Activated T-helper 2 cell treated with anti-CD3 and anti-CD28 coated beads, Interferon-gamma antibody, Interleukin-2, Interleukin-4, amounts not matched to agents 10 μg/mL and 5 μg/mL and 100 μg/mL, durations not matched to agents 14 hours and 24 hours and 36 hours (primary cell): ENCODE data around the gene RARB. TPM values are rescaled to one million over a fixed set of nuclear protein-coding genes. Genes with fewer than 3 reads are reported as not detected.

ENCODE experiments used
- DNase-seq: peaks from one replicate; pipeline ENCODE4 v3.0.0; 2021; ENCODE audit warnings: low spot score
- H3K27ac Mint-ChIP-seq: one replicate; pipeline ENCODE4 v1.8.0; 2021; ENCODE audit warnings: mixed read lengths
- H3K27me3 Mint-ChIP-seq: one replicate; pipeline ENCODE4 v1.8.0; 2021; ENCODE audit warnings: low read depth, mixed read lengths
- H3K36me3 Mint-ChIP-seq: one replicate; pipeline ENCODE4 v1.8.0; 2021; ENCODE audit warnings: low read depth, mixed read lengths
- H3K4me1 Mint-ChIP-seq: one replicate; pipeline ENCODE4 v1.8.0; 2021; ENCODE audit warnings: low read depth, mixed read lengths
- H3K4me3 Mint-ChIP-seq: one replicate; pipeline ENCODE4 v1.8.0; 2021; ENCODE audit warnings: low read depth, mild to moderate bottlenecking, moderate library complexity, mixed read lengths
- H3K9me3 Mint-ChIP-seq: one replicate; pipeline ENCODE4 v1.8.0; 2021; ENCODE audit warnings: mixed read lengths
- intact Hi-C: fragments of 100-400 bp; cut with micrococcal nuclease; formaldehyde crosslinking; loops from one replicate; pipeline ENCODE4 v1.15.1; 2023
- total RNA-seq: library from RNA; stranded (reverse); gene quantifications from 2 replicates; pipeline ENCODE4 v1.2.3, GENCODE V29; 2022

Gene RARB
- total RNA-seq, 1 donor from 2014 or later, result not detected

DNA sequence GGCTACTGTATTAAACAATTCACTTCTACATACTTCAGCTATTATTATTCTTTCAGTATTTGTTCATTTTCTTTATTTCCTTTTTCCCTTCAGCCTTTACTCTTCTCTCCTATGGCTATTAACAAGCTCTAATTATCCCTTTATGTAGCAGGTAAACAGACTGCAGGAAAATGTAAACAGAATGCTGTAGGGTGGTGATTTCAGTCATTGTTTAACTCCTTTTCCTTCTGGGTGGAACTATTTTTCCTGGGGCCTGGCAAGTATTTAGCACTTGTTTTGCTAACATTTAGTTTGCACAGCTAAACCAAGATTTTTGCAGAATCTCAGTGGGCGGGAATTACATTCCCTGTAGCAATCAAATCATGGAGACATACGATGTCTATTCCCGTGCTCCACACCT, 14.4 kb downstream of the RARB start:
- no peak for DNase-seq
- H3K4me1 Mint-ChIP-seq, result no peaks in the 10 kb centered on the region
- H3K36me3 Mint-ChIP-seq, result no peaks in the 10 kb centered on the region
- no peak overlapping the region for H3K27ac Mint-ChIP-seq
- intact Hi-C loops, result no loop called here
- no peak overlapping the region for H3K4me3 Mint-ChIP-seq
- H3K9me3 Mint-ChIP-seq, result no peaks in the 10 kb centered on the region
- H3K27me3 Mint-ChIP-seq, result peaks cover under 1% of the 10 kb centered on the region

DNA sequence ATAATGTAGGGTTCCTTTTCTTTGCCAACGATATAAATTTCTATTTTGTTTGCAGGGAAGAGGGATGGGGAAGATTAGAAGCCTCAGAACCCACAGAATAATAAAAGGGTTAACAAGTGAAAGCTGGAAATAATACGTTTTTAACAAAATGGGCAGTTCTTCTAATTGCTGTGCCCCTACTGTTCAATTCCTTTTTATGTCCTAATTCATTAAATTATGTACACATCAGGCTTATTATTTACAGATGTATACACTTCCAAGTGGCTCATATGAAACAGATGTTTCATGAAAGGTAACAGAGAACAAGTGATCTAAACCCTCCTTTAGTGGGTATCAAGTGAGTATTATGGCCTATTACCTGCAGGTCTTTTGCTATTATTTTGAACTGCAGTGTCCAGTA, 16.2 kb downstream of the RARB start:
- Mint-ChIP-seq H3K36me3 (no peaks in the 10 kb centered on the region), H3K4me1 (no peaks in the 10 kb centered on the region), H3K4me3 (no peak overlapping the region), H3K9me3 (no peaks in the 10 kb centered on the region), H3K27ac (no peak overlapping the region), H3K27me3 (peaks cover 2% of the 10 kb centered on the region)
- intact Hi-C loops, result no loop called here
- DNase-seq, result no peak

DNA sequence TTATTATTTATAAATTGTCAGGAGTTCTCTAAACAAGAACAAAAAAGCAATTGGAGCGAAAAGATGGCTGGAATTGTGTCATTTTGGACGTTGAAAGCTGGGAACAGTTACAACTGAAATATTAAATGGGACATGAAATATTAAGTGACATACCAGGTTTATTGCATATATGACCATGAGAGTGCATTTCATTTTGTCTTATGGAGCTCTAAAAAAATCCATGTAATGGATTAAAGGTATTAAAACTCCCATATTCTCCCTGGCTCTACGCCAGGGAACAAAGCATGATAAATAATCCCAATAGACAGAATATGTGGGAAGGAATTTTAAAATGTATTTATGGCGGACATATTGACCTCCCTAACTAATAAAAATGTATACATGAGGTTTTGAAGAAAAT, 17.7 kb downstream of the RARB start:
- no peak overlapping the region for H3K4me3 Mint-ChIP-seq
- peaks cover 2% of the 10 kb centered on the region for H3K27me3 Mint-ChIP-seq
- no peak for DNase-seq
- H3K36me3 Mint-ChIP-seq, result no peaks in the 10 kb centered on the region
- H3K4me1 Mint-ChIP-seq, result no peaks in the 10 kb centered on the region
- intact Hi-C loops, result no loop called here
- no peaks in the 10 kb centered on the region for H3K9me3 Mint-ChIP-seq
- no peak overlapping the region for H3K27ac Mint-ChIP-seq

DNA sequence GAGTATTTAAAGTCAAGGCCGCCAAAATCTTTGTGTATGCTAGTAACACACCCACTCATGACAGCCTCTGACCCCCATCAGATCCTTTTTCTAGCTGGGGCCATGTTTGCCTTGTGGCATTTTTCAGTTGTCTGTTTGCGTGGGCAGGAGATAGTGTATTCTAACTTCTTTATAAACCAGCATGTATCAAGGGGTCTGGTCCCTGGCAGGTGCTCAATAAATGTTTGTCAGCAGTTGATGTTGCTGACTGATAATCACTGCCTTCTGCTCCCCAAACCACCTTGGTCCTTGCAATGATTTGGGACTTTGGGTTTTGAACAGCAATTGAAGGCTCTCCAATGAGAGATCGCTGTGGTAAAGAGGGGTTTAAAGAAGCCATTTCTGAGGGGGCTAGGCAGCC, 19.2 kb downstream of the RARB start:
- H3K9me3 Mint-ChIP-seq, result no peaks in the 10 kb centered on the region
- H3K4me3 Mint-ChIP-seq, result no peak overlapping the region
- H3K36me3 Mint-ChIP-seq, result no peaks in the 10 kb centered on the region
- intact Hi-C loops, result no loop called here
- no peak overlapping the region for H3K27ac Mint-ChIP-seq
- peaks cover 2% of the 10 kb centered on the region for H3K27me3 Mint-ChIP-seq
- DNase-seq, result no peak
- no peaks in the 10 kb centered on the region for H3K4me1 Mint-ChIP-seq

DNA sequence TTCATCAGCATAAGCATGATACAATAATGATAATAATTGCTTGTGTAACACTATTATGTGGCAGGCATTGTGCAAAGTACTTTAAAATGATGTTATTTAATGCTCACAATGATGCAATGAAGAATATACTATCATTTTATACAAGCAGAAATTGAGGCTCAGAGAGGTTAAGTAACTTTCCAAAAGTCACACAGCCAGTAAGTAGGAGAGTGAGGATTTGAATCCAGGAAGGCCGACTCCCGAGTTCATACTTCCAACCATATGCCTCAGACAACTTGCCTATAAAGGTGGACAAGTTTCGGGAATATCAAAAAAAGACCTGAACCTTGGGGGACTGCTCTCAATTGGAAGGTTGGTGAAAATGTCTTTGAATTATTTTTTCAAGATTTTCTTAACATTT, 19.9 kb downstream of the RARB start:
- intact Hi-C loops, result no loop called here
- Mint-ChIP-seq H3K27me3 (peaks cover 2% of the 10 kb centered on the region), H3K36me3 (no peaks in the 10 kb centered on the region), H3K27ac (no peak overlapping the region), H3K4me3 (no peak overlapping the region), H3K9me3 (no peaks in the 10 kb centered on the region), H3K4me1 (no peaks in the 10 kb centered on the region)
- DNase-seq, result no peak

DNA sequence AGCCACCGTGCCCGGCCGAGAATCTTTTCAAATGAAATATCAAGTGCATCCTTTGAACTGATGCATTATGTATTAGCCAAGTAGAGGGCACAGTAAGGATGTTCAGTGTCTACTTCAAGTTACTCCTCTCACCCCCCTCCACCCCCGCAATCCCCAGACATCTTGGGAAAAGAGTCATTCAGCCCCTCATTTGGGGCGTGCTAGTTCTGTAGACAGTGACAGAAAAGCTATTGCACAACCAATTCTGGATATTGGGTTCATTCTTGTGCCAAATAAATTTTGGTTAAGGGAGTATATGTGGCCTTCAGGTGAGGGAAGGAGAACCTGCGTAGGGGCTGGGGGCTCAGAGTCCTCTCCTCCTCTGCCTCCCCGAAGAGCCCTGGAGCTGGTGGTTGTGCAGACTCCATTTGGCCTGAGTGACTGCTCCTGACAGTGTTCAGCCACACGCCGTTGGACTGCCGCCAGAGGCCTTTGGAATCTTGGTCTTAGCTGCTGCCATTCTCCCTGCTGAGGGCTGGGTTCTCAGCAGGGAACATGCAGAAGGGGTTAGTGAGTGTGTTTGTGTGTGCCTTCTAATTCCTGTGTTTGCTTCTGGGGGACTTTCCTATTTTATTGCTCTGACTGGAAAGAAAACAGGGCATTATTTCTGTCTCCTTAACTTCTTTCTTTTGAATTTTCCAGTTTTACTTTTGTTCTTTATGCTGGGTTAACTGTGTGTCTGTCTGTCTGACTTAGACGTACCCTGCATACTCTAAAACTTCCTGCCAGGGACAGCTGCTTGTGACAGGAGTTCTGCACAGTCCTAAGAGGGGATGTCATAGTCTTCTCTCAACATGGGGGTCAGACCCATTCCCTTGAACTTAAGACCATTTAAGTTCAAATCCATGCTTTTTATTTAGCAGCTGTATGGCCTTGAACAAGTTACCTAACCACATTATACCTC, 21.0 kb downstream of the RARB start:
- no peaks in the 10 kb centered on the region for H3K36me3 Mint-ChIP-seq
- no peaks in the 10 kb centered on the region for H3K4me1 Mint-ChIP-seq
- no peaks in the 10 kb centered on the region for H3K9me3 Mint-ChIP-seq
- H3K4me3 Mint-ChIP-seq, result no peak overlapping the region
- peaks cover 2% of the 10 kb centered on the region for H3K27me3 Mint-ChIP-seq
- no peak for DNase-seq
- intact Hi-C loops, result no loop called here
- H3K27ac Mint-ChIP-seq, result no peak overlapping the region

DNA sequence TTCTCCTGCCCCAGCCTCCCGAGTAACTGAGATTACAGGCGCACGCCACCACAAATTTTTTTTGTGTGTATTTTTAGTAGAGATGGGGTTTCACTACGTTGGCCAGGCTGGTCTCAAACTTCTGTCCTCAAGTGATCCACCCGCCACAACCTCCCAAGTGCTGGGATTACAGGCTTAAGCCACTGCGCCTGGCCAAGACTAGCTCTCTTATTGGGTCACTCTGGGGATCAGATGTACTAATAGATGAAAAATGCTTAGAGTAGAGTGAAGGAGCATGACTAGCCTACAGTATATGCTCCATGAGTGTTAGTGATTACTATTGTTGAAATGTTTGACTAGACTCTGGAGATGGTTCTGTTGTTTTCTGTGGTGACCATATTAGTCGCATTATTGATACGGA, 21.8 kb downstream of the RARB start:
- DNase-seq, result no peak
- intact Hi-C loops, result no loop called here
- no peak overlapping the region for H3K27ac Mint-ChIP-seq
- H3K27me3 Mint-ChIP-seq, result peaks cover 2% of the 10 kb centered on the region
- H3K9me3 Mint-ChIP-seq, result no peaks in the 10 kb centered on the region
- H3K4me1 Mint-ChIP-seq, result no peaks in the 10 kb centered on the region
- H3K4me3 Mint-ChIP-seq, result no peak overlapping the region
- H3K36me3 Mint-ChIP-seq, result no peaks in the 10 kb centered on the region

DNA sequence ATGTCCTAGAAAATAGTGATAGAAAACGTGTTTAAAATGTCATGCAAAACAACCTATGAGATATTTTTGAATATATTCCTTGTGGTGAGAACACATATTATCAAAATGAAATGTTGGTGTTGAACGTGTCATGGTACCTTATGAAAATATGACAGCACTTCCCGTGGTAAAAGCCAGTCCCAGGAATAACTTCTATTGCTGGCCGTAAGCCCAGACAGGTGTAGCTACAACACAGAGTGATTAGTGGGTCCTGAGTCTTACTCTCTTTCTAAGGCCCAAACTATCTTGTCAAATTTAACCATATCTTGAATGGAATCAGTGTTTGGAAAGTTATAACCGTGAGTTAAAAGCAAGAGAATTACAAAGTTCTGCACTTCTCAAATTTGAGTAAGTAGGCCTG, 24.1 kb downstream of the RARB start:
- DNase-seq, result no peak
- Mint-ChIP-seq H3K4me3 (no peak overlapping the region), H3K36me3 (no peaks in the 10 kb centered on the region), H3K4me1 (no peaks in the 10 kb centered on the region), H3K27me3 (peaks cover 2% of the 10 kb centered on the region), H3K27ac (no peak overlapping the region), H3K9me3 (no peaks in the 10 kb centered on the region)
- intact Hi-C loops, result no loop called here

DNA sequence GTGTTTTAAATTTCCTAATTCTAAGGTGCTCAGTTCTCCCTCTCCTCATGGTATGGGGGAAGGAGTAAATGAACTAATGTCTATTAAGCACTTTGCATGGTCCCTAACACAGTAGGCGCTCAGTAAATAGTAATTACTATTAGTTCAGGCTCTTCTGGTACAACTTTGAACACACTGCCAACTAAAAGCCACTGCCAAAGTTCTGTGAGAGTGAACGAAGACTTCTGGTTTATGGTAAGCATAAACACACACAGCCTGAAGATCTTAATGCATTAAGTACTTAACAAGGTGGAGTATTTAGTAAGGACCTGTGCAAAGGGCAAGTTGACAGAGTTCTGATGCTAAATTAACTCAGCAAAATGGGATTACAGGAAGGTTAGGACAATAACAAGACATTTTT, 24.7 kb downstream of the RARB start:
- no peaks in the 10 kb centered on the region for H3K4me1 Mint-ChIP-seq

DNA sequence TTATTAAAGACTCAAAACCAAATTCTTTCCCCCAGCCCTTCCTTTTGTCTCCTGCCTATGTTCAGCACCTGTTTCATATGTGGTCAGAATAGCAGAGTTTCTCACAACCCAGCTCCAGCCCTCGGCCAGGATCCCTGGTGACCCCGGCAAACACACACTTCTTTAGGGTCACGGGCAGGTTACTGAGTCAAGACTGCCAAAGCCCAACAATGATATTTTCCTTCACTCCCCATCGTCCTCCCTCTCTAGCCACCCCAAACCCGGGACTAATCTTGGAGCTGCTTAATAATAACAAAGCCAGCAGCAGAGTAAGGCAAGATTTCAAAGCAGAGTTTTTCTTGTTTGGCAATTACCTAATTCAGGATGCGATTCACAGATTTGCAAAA, 25.5 kb downstream of the RARB start:
- H3K4me1 Mint-ChIP-seq, result no peaks in the 10 kb centered on the region
- no peaks in the 10 kb centered on the region for H3K9me3 Mint-ChIP-seq
- H3K4me3 Mint-ChIP-seq, result no peak overlapping the region
- no peak overlapping the region for H3K27ac Mint-ChIP-seq
- no peaks in the 10 kb centered on the region for H3K36me3 Mint-ChIP-seq
- H3K27me3 Mint-ChIP-seq, result peaks cover 3% of the 10 kb centered on the region
- DNase-seq, result no peak
- intact Hi-C loops, result no loop called here

More for the DNA sequence above, 24.7 kb downstream of the RARB start:
- DNase-seq, result no peak
- H3K9me3 Mint-ChIP-seq, result no peaks in the 10 kb centered on the region
- H3K36me3 Mint-ChIP-seq, result no peaks in the 10 kb centered on the region
- H3K4me3 Mint-ChIP-seq, result no peak overlapping the region
- no peak overlapping the region for H3K27ac Mint-ChIP-seq
- H3K27me3 Mint-ChIP-seq, result peaks cover 2% of the 10 kb centered on the region
- intact Hi-C loops, result no loop called here

DNA sequence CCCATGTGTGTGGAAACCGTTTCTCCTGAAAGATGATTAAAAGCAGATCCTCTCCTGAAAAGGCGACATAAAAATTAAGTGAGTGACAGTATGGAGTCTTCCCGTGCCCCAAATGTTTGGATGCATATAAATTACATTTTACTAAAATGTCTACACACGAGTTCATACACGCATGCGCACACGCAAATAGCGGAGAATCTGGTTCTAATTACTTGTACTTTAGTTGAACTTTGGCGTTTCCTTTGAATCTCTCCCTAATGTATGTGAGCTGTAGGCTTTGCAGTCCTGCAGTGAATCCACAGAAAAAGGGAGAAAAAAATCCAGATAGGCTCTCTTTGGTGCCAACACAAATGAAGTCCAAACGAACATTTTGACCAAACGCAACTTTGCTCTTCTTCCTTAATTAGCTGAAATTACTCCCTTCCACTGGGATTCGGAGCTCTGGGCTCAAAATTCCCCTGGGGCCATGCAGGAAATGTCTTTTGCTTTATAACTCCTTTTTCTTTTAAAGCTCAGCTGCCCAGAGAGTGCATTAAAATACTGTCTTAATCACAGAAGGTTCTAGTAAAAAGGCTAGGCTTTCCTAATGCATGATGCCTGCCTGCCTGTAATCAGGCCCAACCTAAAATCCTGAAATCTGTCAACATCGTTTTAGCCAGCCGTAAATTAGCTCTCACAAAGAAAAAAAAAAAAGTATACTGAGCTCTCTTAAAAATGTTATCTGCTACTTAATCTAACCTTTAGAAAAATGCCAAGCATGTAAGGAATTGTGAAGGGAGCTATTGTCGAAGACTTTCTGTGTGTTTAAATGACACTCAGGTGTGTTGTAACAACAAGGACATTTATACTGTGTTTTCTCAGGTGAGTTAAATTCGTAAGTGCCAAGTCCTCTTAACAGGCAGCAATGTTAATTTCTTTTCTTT, 26.2 kb downstream of the RARB start:
- Mint-ChIP-seq H3K36me3 (no peaks in the 10 kb centered on the region), H3K27ac (no peak overlapping the region), H3K9me3 (no peaks in the 10 kb centered on the region), H3K4me1 (no peaks in the 10 kb centered on the region), H3K4me3 (no peak overlapping the region), H3K27me3 (peaks cover 3% of the 10 kb centered on the region)
- DNase-seq, result no peak
- intact Hi-C loops, result no loop called here

DNA sequence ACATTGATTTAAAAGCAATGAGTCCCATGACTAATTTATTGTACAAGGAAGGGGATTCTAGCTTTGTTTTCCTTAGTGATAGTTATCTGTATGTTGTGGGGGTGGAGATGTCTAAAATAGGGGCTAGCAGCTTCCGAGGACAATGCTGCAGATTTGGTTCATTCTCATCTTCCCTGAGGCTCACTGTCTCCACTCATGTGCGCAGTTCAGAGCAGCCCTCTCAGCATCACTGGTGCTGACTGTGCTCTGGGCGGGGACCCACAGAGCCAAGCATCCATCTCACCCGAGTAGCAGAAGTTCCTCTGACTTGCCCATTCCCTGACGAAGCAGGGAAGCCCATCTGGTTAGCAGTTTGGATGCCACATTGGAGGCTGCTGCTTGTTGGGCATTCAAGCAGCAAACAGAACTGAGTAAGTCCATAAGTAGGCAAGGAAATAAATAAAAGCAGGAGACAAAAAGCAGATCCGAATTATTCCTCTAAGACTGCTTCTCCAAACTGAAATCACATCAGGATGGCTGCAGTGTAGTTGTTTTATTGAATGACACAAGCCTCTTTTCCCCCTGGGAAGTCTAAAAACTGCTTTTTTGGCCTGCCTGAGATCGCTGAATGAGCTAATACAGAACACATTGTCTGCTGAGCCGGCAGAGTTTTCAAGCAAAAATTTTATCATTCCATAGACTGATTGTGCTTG, 27.5 kb downstream of the RARB start:
- Mint-ChIP-seq H3K4me1 (no peaks in the 10 kb centered on the region), H3K36me3 (no peaks in the 10 kb centered on the region)

More for the DNA sequence above, 27.5 kb downstream of the RARB start:
- Mint-ChIP-seq H3K4me3 (no peak overlapping the region), H3K9me3 (no peaks in the 10 kb centered on the region), H3K27me3 (peaks cover 3% of the 10 kb centered on the region), H3K27ac (no peak overlapping the region)
- no peak for DNase-seq
- intact Hi-C loops, result no loop called here
